Activated CD8-positive, alpha-beta memory T cell treated with anti-CD3 and anti-CD28 coated beads for 4 hours (primary cell): ENCODE measurements around the gene KLHL29.

Experiments used
- DNase-seq, 2 donors: peaks; one replicate each; pipeline ENCODE4 v3.0.0-alpha.2; 2020; ENCODE audit warnings: low read depth in 2 of 2

The KLHL29 gene

GRCh38 chr2:23631389-23631788, 246.4 kb downstream of the KLHL29 start:
- no peak for DNase-seq

- no peak for DNase-seq
Observed at GRCh38 chr2:23632386-23632785, 247.4 kb downstream of the KLHL29 start.

- DNase-seq, result no peak
Observed at GRCh38 chr2:23632831-23633395, 247.9 kb downstream of the KLHL29 start.

- DNase-seq, result no peak
Observed at GRCh38 chr2:23633966-23634365, 249.0 kb downstream of the KLHL29 start.

GRCh38 chr2:23635442-23636340, 250.7 kb downstream of the KLHL29 start:
- DNase-seq, result no peak

GRCh38 chr2:23636426-23636825, 251.4 kb downstream of the KLHL29 start:
- DNase-seq, result no peak

- DNase-seq, result no peak
Observed at GRCh38 chr2:23637011-23637778, 252.2 kb downstream of the KLHL29 start.

- no peak for DNase-seq
Observed at GRCh38 chr2:23639406-23639982, 254.5 kb downstream of the KLHL29 start.

- no peak for DNase-seq
Observed at GRCh38 chr2:23640711-23641110, 255.7 kb downstream of the KLHL29 start.

- no peak for DNase-seq
Observed at GRCh38 chr2:23642516-23642915, 257.5 kb downstream of the KLHL29 start.

GRCh38 chr2:23645230-23645808, 260.3 kb downstream of the KLHL29 start:
- DNase-seq, result no peak

- DNase-seq, result no peak
Observed at GRCh38 chr2:23647563-23647962, 262.6 kb downstream of the KLHL29 start.

GRCh38 chr2:23649303-23649702, 264.3 kb downstream of the KLHL29 start:
- no peak for DNase-seq

GRCh38 chr2:23649819-23650218, 264.8 kb downstream of the KLHL29 start:
- DNase-seq, result no peak

GRCh38 chr2:23651187-23652080, 266.5 kb downstream of the KLHL29 start:
- DNase-seq, result no peak

- DNase-seq, result no peak
Observed at GRCh38 chr2:23653326-23653725, 268.3 kb downstream of the KLHL29 start.

GRCh38 chr2:23654756-23655155, 269.8 kb downstream of the KLHL29 start:
- no peak for DNase-seq

GRCh38 chr2:23655934-23656596, 271.1 kb downstream of the KLHL29 start:
- no peak for DNase-seq

GRCh38 chr2:23656597-23656973, 271.6 kb downstream of the KLHL29 start:
- DNase-seq, result no peak

- DNase-seq, result no peak
Observed at GRCh38 chr2:23657371-23657770, 272.4 kb downstream of the KLHL29 start.
